ENCODE measurements around the gene HNRNPM.

DNA sequence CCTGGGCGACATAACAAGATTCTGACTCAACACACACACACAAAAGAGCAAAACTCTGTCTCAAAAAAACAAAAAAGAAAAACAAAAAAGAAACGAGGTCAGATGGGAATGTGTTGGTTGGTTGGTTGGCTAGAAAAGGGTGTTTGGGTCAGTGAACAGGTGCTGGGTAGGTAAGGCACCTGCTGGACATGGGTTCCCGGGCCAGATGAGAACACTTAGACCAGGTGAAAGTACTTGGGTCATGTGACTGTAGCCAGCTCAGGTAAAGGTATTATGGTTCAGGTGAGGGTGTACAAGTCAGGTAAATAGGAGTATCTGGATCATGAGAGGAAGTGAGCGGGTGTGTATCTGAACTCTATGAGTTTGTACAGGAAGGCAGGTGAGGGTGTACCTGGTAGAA, 83.7 kb downstream of the HNRNPM start:
- TF ChIP-seq CTCF (IDR thresholded peaks at IDR 0.05) (no peak), ZFX (IDR thresholded peaks at IDR 0.05; ENCODE audit: borderline replicate concordance) (no peak)
